ENCODE measurements around the gene CDK5. TPM values are rescaled to one million over a fixed set of nuclear protein-coding genes. Genes with fewer than 3 reads are reported as not detected.

The CDK5 gene
- total and polyA plus RNA-seq, 9 of the 15 experiments (the other 6 are each of a cell fraction or from before 2014, with no cell fraction given): 3.2 to 38.0 (median 27.5) TPM

- TF ChIP-seq ZNF41 (CRISPR knock-in tag; conservative IDR thresholded peaks at IDR 0.05): no peak
- no peak for TF ChIP-seq ZNF780A (CRISPR knock-in tag; IDR thresholded peaks at IDR 0.05)
- TF ChIP-seq LEF1 (IDR thresholded peaks at IDR 0.05): no peak
- TF ChIP-seq ZNF316 (IDR thresholded peaks at IDR 0.05): peak; percentile 83
- TF ChIP-seq, protein P1, sequence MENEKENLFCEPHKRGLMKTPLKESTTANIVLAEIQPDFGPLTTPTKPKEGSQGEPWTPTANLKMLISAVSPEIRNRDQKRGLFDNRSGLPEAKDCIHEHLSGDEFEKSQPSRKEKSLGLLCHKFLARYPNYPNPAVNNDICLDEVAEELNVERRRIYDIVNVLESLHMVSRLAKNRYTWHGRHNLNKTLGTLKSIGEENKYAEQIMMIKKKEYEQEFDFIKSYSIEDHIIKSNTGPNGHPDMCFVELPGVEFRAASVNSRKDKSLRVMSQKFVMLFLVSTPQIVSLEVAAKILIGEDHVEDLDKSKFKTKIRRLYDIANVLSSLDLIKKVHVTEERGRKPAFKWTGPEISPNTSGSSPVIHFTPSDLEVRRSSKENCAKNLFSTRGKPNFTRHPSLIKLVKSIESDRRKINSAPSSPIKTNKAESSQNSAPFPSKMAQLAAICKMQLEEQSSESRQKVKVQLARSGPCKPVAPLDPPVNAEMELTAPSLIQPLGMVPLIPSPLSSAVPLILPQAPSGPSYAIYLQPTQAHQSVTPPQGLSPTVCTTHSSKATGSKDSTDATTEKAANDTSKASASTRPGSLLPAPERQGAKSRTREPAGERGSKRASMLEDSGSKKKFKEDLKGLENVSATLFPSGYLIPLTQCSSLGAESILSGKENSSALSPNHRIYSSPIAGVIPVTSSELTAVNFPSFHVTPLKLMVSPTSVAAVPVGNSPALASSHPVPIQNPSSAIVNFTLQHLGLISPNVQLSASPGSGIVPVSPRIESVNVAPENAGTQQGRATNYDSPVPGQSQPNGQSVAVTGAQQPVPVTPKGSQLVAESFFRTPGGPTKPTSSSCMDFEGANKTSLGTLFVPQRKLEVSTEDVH (IDR thresholded peaks at IDR 0.05; ENCODE audit: low read depth, partially characterized antibody): no peak
- no peak for TF ChIP-seq ZNF165 (CRISPR knock-in tag; IDR thresholded peaks at IDR 0.05; ENCODE audit: borderline replicate concordance)
- 0 out of 2 replicates have a peak, but pooled peaks have one; percentile 0 for TF ChIP-seq TCF3 (CRISPR knock-in tag; IDR thresholded peaks at IDR 0.05)
- 0 out of 2 replicates have a peak, but pooled peaks have one; percentile 15 for TF ChIP-seq ZNF124 (CRISPR knock-in tag; IDR thresholded peaks at IDR 0.05)
- no peak for TF ChIP-seq NFXL1 (CRISPR knock-in tag; IDR thresholded peaks at IDR 0.05)
- no peak for TF ChIP-seq MCM7 (IDR thresholded peaks at IDR 0.05)
- TF ChIP-seq, protein P2, sequence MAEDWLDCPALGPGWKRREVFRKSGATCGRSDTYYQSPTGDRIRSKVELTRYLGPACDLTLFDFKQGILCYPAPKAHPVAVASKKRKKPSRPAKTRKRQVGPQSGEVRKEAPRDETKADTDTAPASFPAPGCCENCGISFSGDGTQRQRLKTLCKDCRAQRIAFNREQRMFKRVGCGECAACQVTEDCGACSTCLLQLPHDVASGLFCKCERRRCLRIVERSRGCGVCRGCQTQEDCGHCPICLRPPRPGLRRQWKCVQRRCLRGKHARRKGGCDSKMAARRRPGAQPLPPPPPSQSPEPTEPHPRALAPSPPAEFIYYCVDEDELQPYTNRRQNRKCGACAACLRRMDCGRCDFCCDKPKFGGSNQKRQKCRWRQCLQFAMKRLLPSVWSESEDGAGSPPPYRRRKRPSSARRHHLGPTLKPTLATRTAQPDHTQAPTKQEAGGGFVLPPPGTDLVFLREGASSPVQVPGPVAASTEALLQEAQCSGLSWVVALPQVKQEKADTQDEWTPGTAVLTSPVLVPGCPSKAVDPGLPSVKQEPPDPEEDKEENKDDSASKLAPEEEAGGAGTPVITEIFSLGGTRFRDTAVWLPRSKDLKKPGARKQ (CRISPR knock-in tag; IDR thresholded peaks at IDR 0.05): no peak
- no peak for TF ChIP-seq TEAD4 (IDR thresholded peaks at IDR 0.05; ENCODE audit: low read length)
- no peak for TF ChIP-seq TEAD4 (CRISPR knock-in tag; IDR thresholded peaks at IDR 0.05; ENCODE audit: borderline replicate concordance)
- TF ChIP-seq, protein P3, sequence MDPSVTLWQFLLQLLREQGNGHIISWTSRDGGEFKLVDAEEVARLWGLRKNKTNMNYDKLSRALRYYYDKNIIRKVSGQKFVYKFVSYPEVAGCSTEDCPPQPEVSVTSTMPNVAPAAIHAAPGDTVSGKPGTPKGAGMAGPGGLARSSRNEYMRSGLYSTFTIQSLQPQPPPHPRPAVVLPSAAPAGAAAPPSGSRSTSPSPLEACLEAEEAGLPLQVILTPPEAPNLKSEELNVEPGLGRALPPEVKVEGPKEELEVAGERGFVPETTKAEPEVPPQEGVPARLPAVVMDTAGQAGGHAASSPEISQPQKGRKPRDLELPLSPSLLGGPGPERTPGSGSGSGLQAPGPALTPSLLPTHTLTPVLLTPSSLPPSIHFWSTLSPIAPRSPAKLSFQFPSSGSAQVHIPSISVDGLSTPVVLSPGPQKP (CRISPR knock-in tag; IDR thresholded peaks at IDR 0.05): no peak
- no peak for TF ChIP-seq BRCA1 (IDR thresholded peaks at IDR 0.05)
- TF ChIP-seq BRCA1 (CRISPR knock-in tag; IDR thresholded peaks at IDR 0.05): no peak
- TF ChIP-seq NFIC (IDR thresholded peaks at IDR 0.05): no peak; the same call in none of the 2 replicates
- TF ChIP-seq CHD4 (IDR thresholded peaks at IDR 0.05; ENCODE audit: insufficient read depth, insufficient replicate concordance, low read depth, low read length, poor library complexity, severe bottlenecking): peak; percentile 61
- TF ChIP-seq, protein P4, sequence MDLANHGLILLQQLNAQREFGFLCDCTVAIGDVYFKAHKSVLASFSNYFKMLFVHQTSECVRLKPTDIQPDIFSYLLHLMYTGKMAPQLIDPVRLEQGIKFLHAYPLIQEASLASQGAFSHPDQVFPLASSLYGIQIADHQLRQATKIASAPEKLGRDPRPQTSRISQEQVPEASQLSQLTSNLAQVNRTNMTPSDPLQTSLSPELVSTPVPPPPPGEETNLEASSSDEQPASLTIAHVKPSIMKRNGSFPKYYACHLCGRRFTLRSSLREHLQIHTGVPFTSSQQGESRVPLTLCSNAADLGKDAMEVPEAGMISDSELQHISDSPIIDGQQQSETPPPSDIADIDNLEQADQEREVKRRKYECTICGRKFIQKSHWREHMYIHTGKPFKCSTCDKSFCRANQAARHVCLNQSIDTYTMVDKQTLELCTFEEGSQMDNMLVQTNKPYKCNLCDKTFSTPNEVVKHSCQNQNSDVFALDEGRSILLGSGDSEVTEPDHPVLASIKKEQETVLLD (IDR thresholded peaks at IDR 0.05): peak; percentile 52; the same call in 1 of the 2 replicates
- TF ChIP-seq HCFC1 (IDR thresholded peaks at IDR 0.05; ENCODE audit: low read depth, low read length): peak; percentile 58
- no peak for TF ChIP-seq MECOM (CRISPR knock-in tag; IDR thresholded peaks at IDR 0.05)
- no peak for TF ChIP-seq SIN3B (IDR thresholded peaks at IDR 0.05; ENCODE audit: low read depth)
- no peak for TF ChIP-seq BRD9 (IDR thresholded peaks at IDR 0.05; ENCODE audit: low read depth, partially characterized antibody)
- no peak for TF ChIP-seq HNRNPK (IDR thresholded peaks at IDR 0.05; ENCODE audit: low read depth, low read length, poor library complexity, severe bottlenecking)
Measured at GRCh38 chr7:151087245-151088018, 29.7 kb upstream of the CDK5 start (continued).

Data from K562 (cell line).